GM19240 (cell line): Measurements from ENCODE around the gene SLC39A9.

Experiments
- DNase-seq: peaks from one replicate; pipeline ENCODE4 v3.0.0; 2011; ENCODE audit warnings: low spot score; ENCODE audit not compliant: insufficient read length

SLC39A9 gene

GRCh38 chr14:69398053-69398817, at the start of gene SLC39A9, which contains the start of gene ERH:
Gene SLC39A9 (plus strand): TSS chr14:69398692. CDS start chr14:69399370, 678 bp downstream.
Gene ERH (minus strand): TSS chr14:69398299. CDS start chr14:69398233, 66 bp downstream.
- DNase-seq = peak; percentile 78

- DNase-seq = no peak
These were observed 49.3 kb upstream of the SLC39A9 start for GRCh38 chr14:69349091-69349777.

GRCh38 chr14:69350892-69351291, 47.6 kb upstream of the SLC39A9 start:
- no peak for DNase-seq

- no peak for DNase-seq
These were observed 47.1 kb upstream of the SLC39A9 start for GRCh38 chr14:69351385-69351784.

- DNase-seq = no peak
These were observed 46.6 kb upstream of the SLC39A9 start for GRCh38 chr14:69351911-69352310.

- DNase-seq = no peak
These were observed 45.3 kb upstream of the SLC39A9 start for GRCh38 chr14:69353168-69353567.

GRCh38 chr14:69354383-69355153, 43.9 kb upstream of the SLC39A9 start:
- DNase-seq = peak; percentile 90

- no peak for DNase-seq
These were observed 43.3 kb upstream of the SLC39A9 start for GRCh38 chr14:69355154-69355597.

- DNase-seq = no peak
These were observed 42.7 kb upstream of the SLC39A9 start for GRCh38 chr14:69355607-69356281.

GRCh38 chr14:69356903-69357543, 41.5 kb upstream of the SLC39A9 start:
- no peak for DNase-seq

- DNase-seq = no peak
These were observed 40.8 kb upstream of the SLC39A9 start for GRCh38 chr14:69357544-69358200.

GRCh38 chr14:69358233-69358963, 40.1 kb upstream of the SLC39A9 start:
- no peak for DNase-seq

- DNase-seq = no peak
These were observed 39.5 kb upstream of the SLC39A9 start for GRCh38 chr14:69358966-69359365.

- DNase-seq = no peak
These were observed 37.9 kb upstream of the SLC39A9 start for GRCh38 chr14:69360438-69361108.

GRCh38 chr14:69363055-69363454, 35.4 kb upstream of the SLC39A9 start:
- no peak for DNase-seq

- no peak for DNase-seq
These were observed 34.5 kb upstream of the SLC39A9 start for GRCh38 chr14:69363964-69364363.

GRCh38 chr14:69364378-69364777, 34.1 kb upstream of the SLC39A9 start:
- DNase-seq = no peak

- DNase-seq = no peak
These were observed 32.4 kb upstream of the SLC39A9 start for GRCh38 chr14:69366069-69366468.

- DNase-seq = no peak
These were observed 31.7 kb upstream of the SLC39A9 start for GRCh38 chr14:69366761-69367160.
